Adrenal gland (tissue), 5 donors: Measurements from ENCODE around the gene LSAMP.

Experiments used
- CTCF ChIP-seq, 6 experiments: fragments of 450-650 bp in 4 of 6; fragments of 200-600 bp in 2 of 6; sonication (generic) in 1 of 6; IDR thresholded peaks; 1 replicate in 5 of 6; 2 replicates in 1 of 6; pipeline versions ENCODE4 v1.5.1 to v1.8.0; 2016 to 2021; ENCODE audit warnings: antibody characterized with exemption in 6 of 6, mild to moderate bottlenecking in 2 of 6, moderate library complexity in 1 of 6
- POLR2A ChIP-seq, 2 donors: fragments of 450-650 bp; IDR thresholded peaks; one replicate each; pipeline ENCODE4 v1.6.1; 2017; ENCODE audit warnings: antibody characterized with exemption in 2 of 2, mild to moderate bottlenecking in 2 of 2, moderate library complexity in 1 of 2
- donor health status: DM: no; HTN: no; CAD: no.

- TF ChIP-seq CTCF (IDR thresholded peaks at IDR 0.05) (no peak), POLR2A (IDR thresholded peaks at IDR 0.05) (no peak)
These were observed 422 bp downstream of the LSAMP start for GRCh38 chr3:116444819-116445310.
